Measurements from ENCODE around the gene PSTPIP2. TPM values are rescaled to one million over a fixed set of nuclear protein-coding genes. Genes with fewer than 3 reads are reported as not detected.
"Not testable (repeated sequence)": the region's sequence is repeated elsewhere in the genome, so short reads cannot be mapped to it uniquely, and the experiment has no call there.

Gene PSTPIP2
- total and polyA plus RNA-seq, 4 experiments from 2014 or later, result 10.9 to 19.7 (median 13.7) TPM

GRCh38 chr18:46098616-46098933 is 26.5 kb upstream of the PSTPIP2 start:
- intact Hi-C loops (cut with micrococcal nuclease), result loop anchor here (1.0 to 5.0 kb wide), 3 partner anchors 75 to 1834 kb away; partner anchors contain the start of gene SMAD2
- H3K4me3 Mint-ChIP-seq, result peak overlapping the region; percentile 92 to 99 (median 98)
- no peak for DNase-seq
- Histone ChIP-seq H3K36me3 (ENCODE audit: insufficient read depth, low read length) (peaks cover 7% of the 10 kb centered on the region), H3K4me1 (ENCODE audit: insufficient read depth, low read length) (peaks cover 42% of the 10 kb centered on the region), H3K9me3 (ENCODE audit: control insufficient read depth in 1 of 2, low read length in 2 of 2) (no peaks in the 10 kb centered on the region), H3K27ac (ENCODE audit: low read depth, low read length) (peak overlapping the region; percentile 93), H3K4me3 (ENCODE audit: low read length in 2 of 2) (peak overlapping the region; percentile 39 to 95), H3K27me3 (ENCODE audit: insufficient read depth, low read length) (no peaks in the 10 kb centered on the region)
- H3K36me3 Mint-ChIP-seq, result peaks cover 11 to 27% of the 10 kb centered on the region in 2 donors
- H3K9me3 Mint-ChIP-seq, result no peaks in the 10 kb centered on the region
- H3K27ac Mint-ChIP-seq, result peak overlapping the region; percentile 94 to 99 (median 98)
- ChIA-PET POLR2A (ENCODE audit: partially characterized antibody) (interaction anchor here (0.6 to 1.9 kb wide), 7 partner anchors 8 to 418 kb away, joined by 3 to 6 read pairs (median 4); a partner anchor contains a TSS), CTCF (ENCODE audit: partially characterized antibody) (interaction anchor here (0.7 to 2.9 kb wide), 5 partner anchors 25 to 219 kb away, joined by 3 to 15 read pairs (median 4); a partner anchor contains a TSS)
- H3K27me3 Mint-ChIP-seq, result no peaks in the 10 kb centered on the region
- H3K4me1 Mint-ChIP-seq, result peaks cover 14 to 40% (median 25%) of the 10 kb centered on the region in 4 donors

- Mint-ChIP-seq H3K4me1 (peaks cover 14 to 40% (median 25%) of the 10 kb centered on the region in 4 donors), H3K27me3 (no peaks in the 10 kb centered on the region), H3K9me3 (no peaks in the 10 kb centered on the region), H3K27ac (peak within 1 kb of the TSS; percentile 94 to 99 (median 98)), H3K36me3 (peaks cover 11 to 31% of the 10 kb centered on the region in 2 donors), H3K4me3 (peak within 1 kb of the TSS; percentile 92 to 99 (median 98))
- H3K27me3 ChIP-seq (ENCODE audit: insufficient read depth, low read length), result no peaks in the 10 kb centered on the region
- DNase-seq, result peak; percentile 82 to 90 (median 86)
- intact Hi-C loops (cut with micrococcal nuclease), result loop anchor here (1.0 to 5.0 kb wide), 3 partner anchors 75 to 1834 kb away; partner anchors contain the start of gene SMAD2
- CTCF ChIA-PET (ENCODE audit: partially characterized antibody), result interaction anchor here (0.7 to 2.9 kb wide), 8 partner anchors 10 to 432 kb away, joined by 3 to 15 read pairs (median 3); a partner anchor contains a TSS
- peaks cover 12% of the 10 kb centered on the region for H3K36me3 ChIP-seq (ENCODE audit: insufficient read depth, low read length)
- H3K4me1 ChIP-seq (ENCODE audit: insufficient read depth, low read length), result peaks cover 47% of the 10 kb centered on the region
- no peaks in the 10 kb centered on the region for H3K9me3 ChIP-seq (ENCODE audit: control insufficient read depth in 1 of 2, low read length in 2 of 2)
- POLR2A ChIA-PET (ENCODE audit: partially characterized antibody), result interaction anchor here (0.6 to 1.9 kb wide), 14 partner anchors 8 to 439 kb away, joined by 3 to 6 read pairs (median 4); a partner anchor contains a TSS
- H3K4me3 ChIP-seq (ENCODE audit: low read length in 2 of 2), result peak within 1 kb of the TSS; percentile 39 to 95
- peak within 1 kb of the TSS; percentile 93 for H3K27ac ChIP-seq (ENCODE audit: low read depth, low read length)
Measured at GRCh38 chr18:46097801-46098615, 25.9 kb upstream of the PSTPIP2 start, which contains the start of gene ATP5F1A. ATP5F1A (minus strand) TSS chr18:46098296; CDS start chr18:46098231, 65 bp downstream.

- CTCF ChIA-PET (ENCODE audit: partially characterized antibody), result interaction anchor here (0.7 to 2.9 kb wide), 7 partner anchors 10 to 431 kb away, joined by 3 to 15 read pairs (median 3); a partner anchor contains a TSS
- H3K4me3 Mint-ChIP-seq, result peak overlapping the region; percentile 92 to 99 (median 98)
- Histone ChIP-seq H3K9me3 (ENCODE audit: control insufficient read depth in 1 of 2, low read length in 2 of 2) (no peaks in the 10 kb centered on the region), H3K4me1 (ENCODE audit: insufficient read depth, low read length) (peaks cover 47% of the 10 kb centered on the region), H3K36me3 (ENCODE audit: insufficient read depth, low read length) (peaks cover 12% of the 10 kb centered on the region), H3K27me3 (ENCODE audit: insufficient read depth, low read length) (no peaks in the 10 kb centered on the region), H3K4me3 (ENCODE audit: low read length in 2 of 2) (peak overlapping the region; percentile 36 to 95), H3K27ac (ENCODE audit: low read depth, low read length) (peak overlapping the region; percentile 93)
- H3K4me1 Mint-ChIP-seq, result peaks cover 14 to 40% (median 25%) of the 10 kb centered on the region in 4 donors
- intact Hi-C loops (cut with micrococcal nuclease), result loop anchor here (5.0 kb wide), 1 partner anchor 1835 kb away; the partner anchor contains the start of gene SMAD2
- peak overlapping the region; percentile 94 to 99 (median 98) for H3K27ac Mint-ChIP-seq
- H3K36me3 Mint-ChIP-seq, result peaks cover 11 to 33% of the 10 kb centered on the region in 2 donors
- no peaks in the 10 kb centered on the region for H3K9me3 Mint-ChIP-seq
- peak in 4 of 5 donors; percentile 17 to 50 (median 38) for DNase-seq
- POLR2A ChIA-PET (ENCODE audit: partially characterized antibody), result interaction anchor here (0.8 to 1.9 kb wide), 9 partner anchors 8 to 438 kb away, joined by 3 to 6 read pairs (median 4); no protein-coding TSS in a partner anchor
- H3K27me3 Mint-ChIP-seq, result no peaks in the 10 kb centered on the region
Measured at GRCh38 chr18:46097431-46097800, 25.4 kb upstream of the PSTPIP2 start.

- intact Hi-C loops (cut with micrococcal nuclease), result loop anchor here (5.0 kb wide), 1 partner anchor 1836 kb away; the partner anchor contains the start of gene SMAD2
- H3K4me1 ChIP-seq (ENCODE audit: insufficient read depth, low read length), result peaks cover 47% of the 10 kb centered on the region
- ChIA-PET POLR2A (ENCODE audit: partially characterized antibody) (interaction anchor here (1.0 to 1.9 kb wide), 7 partner anchors 7 to 438 kb away, joined by 3 to 6 read pairs (median 3); no protein-coding TSS in a partner anchor), CTCF (ENCODE audit: partially characterized antibody) (interaction anchor here (0.7 to 2.9 kb wide), 6 partner anchors 9 to 431 kb away, joined by 3 to 15 read pairs (median 3); a partner anchor contains a TSS)
- peaks cover 11 to 37% of the 10 kb centered on the region in 2 donors for H3K36me3 Mint-ChIP-seq
- no peaks in the 10 kb centered on the region for H3K9me3 ChIP-seq (ENCODE audit: control insufficient read depth in 1 of 2, low read length in 2 of 2)
- peaks cover 14 to 40% (median 25%) of the 10 kb centered on the region in 4 donors for H3K4me1 Mint-ChIP-seq
- no peaks in the 10 kb centered on the region for H3K27me3 ChIP-seq (ENCODE audit: insufficient read depth, low read length)
- peak overlapping the region; percentile 94 to 99 (median 98) for H3K27ac Mint-ChIP-seq
- DNase-seq, result no peak
- H3K9me3 Mint-ChIP-seq, result no peaks in the 10 kb centered on the region
- peak overlapping the region; percentile 92 to 99 (median 98) for H3K4me3 Mint-ChIP-seq
- H3K27ac ChIP-seq (ENCODE audit: low read depth, low read length), result peak overlapping the region; percentile 93
- no peaks in the 10 kb centered on the region for H3K27me3 Mint-ChIP-seq
- peak overlapping the region; percentile 36 to 95 for H3K4me3 ChIP-seq (ENCODE audit: low read length in 2 of 2)
- H3K36me3 ChIP-seq (ENCODE audit: insufficient read depth, low read length), result peaks cover 13% of the 10 kb centered on the region
Measured at GRCh38 chr18:46096651-46097300, 24.7 kb upstream of the PSTPIP2 start.

- DNase-seq, result no peak
- Histone ChIP-seq H3K27ac (ENCODE audit: low read depth, low read length) (no peak overlapping the region), H3K4me1 (ENCODE audit: insufficient read depth, low read length) (peaks cover 52% of the 10 kb centered on the region), H3K4me3 (ENCODE audit: low read length in 2 of 2) (no peak overlapping the region), H3K9me3 (ENCODE audit: control insufficient read depth in 1 of 2, low read length in 2 of 2) (no peaks in the 10 kb centered on the region), H3K36me3 (ENCODE audit: insufficient read depth, low read length) (peaks cover 24% of the 10 kb centered on the region), H3K27me3 (ENCODE audit: insufficient read depth, low read length) (no peaks in the 10 kb centered on the region)
- H3K9me3 Mint-ChIP-seq, result no peaks in the 10 kb centered on the region
- H3K4me1 Mint-ChIP-seq, result peaks cover 18 to 52% (median 31%) of the 10 kb centered on the region in 4 donors
- POLR2A ChIA-PET (ENCODE audit: partially characterized antibody), result interaction anchor here (1.2 kb wide), 1 partner anchor 77 kb away, joined by 3 read pairs; no protein-coding TSS in a partner anchor
- intact Hi-C loops (cut with micrococcal nuclease), result loop anchor here (5.0 kb wide), 1 partner anchor 1837 kb away; the partner anchor contains the start of gene SMAD2
- peak overlapping the region in 3 of 7 donors; percentile 8 to 64 (median 53) for H3K27ac Mint-ChIP-seq
- peak overlapping the region in 3 of 8 donors; percentile 21 to 99 (median 75) for H3K4me3 Mint-ChIP-seq
- H3K36me3 Mint-ChIP-seq, result peaks cover 22 to 50% of the 10 kb centered on the region in 2 donors
- CTCF ChIA-PET (ENCODE audit: partially characterized antibody), result interaction anchor here (0.6 to 2.9 kb wide), 3 partner anchors 12 to 163 kb away, joined by 3 to 12 read pairs (median 4); partner anchors contain the start of gene PSTPIP2
- no peaks in the 10 kb centered on the region for H3K27me3 Mint-ChIP-seq
Measured at GRCh38 chr18:46095532-46095931, 23.5 kb upstream of the PSTPIP2 start.

GRCh38 chr18:46088501-46088900 is 16.4 kb upstream of the PSTPIP2 start:
- H3K9me3 ChIP-seq (ENCODE audit: control insufficient read depth in 1 of 2, low read length in 2 of 2), result not testable (repeated sequence)

More at GRCh38 chr18:46088501-46088900, 16.4 kb upstream of the PSTPIP2 start:
- Mint-ChIP-seq H3K27ac (peak overlapping the region in 1 of 7 donors; percentile 81), H3K36me3 (peaks cover 62 to 87% of the 10 kb centered on the region in 2 donors), H3K4me1 (peaks cover 6 to 19% (median 10%) of the 10 kb centered on the region in 4 donors)
- H3K27ac ChIP-seq (ENCODE audit: low read depth, low read length); H3K4me3 Mint-ChIP-seq; POLR2A ChIA-PET (ENCODE audit: partially characterized antibody); H3K27me3 ChIP-seq (ENCODE audit: insufficient read depth, low read length); intact Hi-C loops (cut with micrococcal nuclease); H3K4me1 ChIP-seq (ENCODE audit: insufficient read depth, low read length); H3K9me3 Mint-ChIP-seq; H3K4me3 ChIP-seq (ENCODE audit: low read length in 2 of 2); DNase-seq; H3K27me3 Mint-ChIP-seq: not testable (repeated sequence)
- peaks cover 86% of the 10 kb centered on the region for H3K36me3 ChIP-seq (ENCODE audit: insufficient read depth, low read length)
- CTCF ChIA-PET (ENCODE audit: partially characterized antibody), result interaction anchor here (1.0 kb wide), 1 partner anchor 15 kb away, joined by 3 read pairs; no protein-coding TSS in a partner anchor
